ENCODE data around the gene CDKN1A.

The CDKN1A gene

GRCh38 chr6:36656441-36656840, 22.1 kb upstream of the CDKN1A start:
- no peak for DNase-seq

GRCh38 chr6:36657271-36657670, 21.2 kb upstream of the CDKN1A start:
- no peak for DNase-seq

- DNase-seq = no peak
These were observed 20.5 kb upstream of the CDKN1A start for GRCh38 chr6:36657942-36658544.

- no peak for DNase-seq
These were observed 19.2 kb upstream of the CDKN1A start for GRCh38 chr6:36659271-36659670.

GRCh38 chr6:36660771-36661471, 17.6 kb upstream of the CDKN1A start:
- no peak for DNase-seq

- no peak for DNase-seq
These were observed 16.1 kb upstream of the CDKN1A start for GRCh38 chr6:36662380-36662779.

- no peak for DNase-seq
These were observed 15.7 kb upstream of the CDKN1A start for GRCh38 chr6:36662827-36663256.

- no peak for DNase-seq
These were observed 14.7 kb upstream of the CDKN1A start for GRCh38 chr6:36663504-36664446.

GRCh38 chr6:36665180-36665579, 13.3 kb upstream of the CDKN1A start:
- DNase-seq = no peak

GRCh38 chr6:36666287-36666686, 12.2 kb upstream of the CDKN1A start:
- DNase-seq = no peak

GRCh38 chr6:36666826-36667591, 11.5 kb upstream of the CDKN1A start:
- DNase-seq = no peak

GRCh38 chr6:36668591-36668990, 9.9 kb upstream of the CDKN1A start:
- no peak for DNase-seq

GRCh38 chr6:36669002-36669401, 9.5 kb upstream of the CDKN1A start:
- no peak for DNase-seq

- no peak for DNase-seq
These were observed 8.2 kb upstream of the CDKN1A start for GRCh38 chr6:36670271-36670670.

GRCh38 chr6:36671687-36672375, 6.7 kb upstream of the CDKN1A start:
- DNase-seq = no peak

GRCh38 chr6:36673882-36674281, 4.6 kb upstream of the CDKN1A start:
- no peak for DNase-seq

GRCh38 chr6:36674942-36675341, 3.6 kb upstream of the CDKN1A start:
- DNase-seq = no peak

- no peak for DNase-seq
These were observed 2.1 kb upstream of the CDKN1A start for GRCh38 chr6:36676141-36677058.

GRCh38 chr6:36677059-36677749, 1.3 kb upstream of the CDKN1A start:
- no peak for DNase-seq

GRCh38 chr6:36677753-36678487, 594 bp upstream of the CDKN1A start:
- DNase-seq = no peak

Data from cortex of kidney (tissue), 1 donor.